Panc1 (cell line): ENCODE results near the gene NAGPA. TPM values are rescaled to one million over a fixed set of nuclear protein-coding genes. Genes with fewer than 3 reads are reported as not detected.

Experiments used
- ATAC-seq: fragments of 200-7000 bp; cut with Tn5 transposase; 2 replicates; pipeline ENCODE4 v1.9.1; 2020; ENCODE audit warnings: mild to moderate bottlenecking, moderate library complexity
- BruUV-seq: library from RNA; stranded (reverse); fragments of 400-500 nt; replicated peaks from 2 replicates; lab custom pipeline; 2021; lab: Mats Ljungman, UMichigan
- CTCF ChIA-PET: fragments of 300-600 bp; sonication (Branson Sonifier 250); formaldehyde crosslinking; loops from one replicate; lab custom pipeline; 2022; ENCODE audit warnings: antibody characterized with exemption; lab: Charles Lee
- POLR2A ChIA-PET: fragments of 300-600 bp; sonication (Branson Sonifier 250); formaldehyde crosslinking; loops from one replicate; lab custom pipeline; 2022; ENCODE audit warnings: antibody characterized with exemption; lab: Charles Lee
- DNase-seq: peaks from one replicate; pipeline ENCODE4 v3.0.0-alpha.2; 2010; ENCODE audit warnings: low read depth, low spot score
- H3K27ac ChIP-seq: 2 replicates; pipeline ENCODE4 v1.5.1; 2011; ENCODE audit warnings: mild to moderate bottlenecking, low read length, inconsistent platforms
- H3K27me3 ChIP-seq: fragments of 200-500 bp; sonication (Bioruptor generic); 2 replicates; pipeline ENCODE4 v1.6.0; 2014; ENCODE audit warnings: low read length, inconsistent platforms; ENCODE audit not compliant: control insufficient read depth, insufficient read depth
- H3K36me3 ChIP-seq: fragments of 200-500 bp; sonication (Bioruptor generic); 2 replicates; pipeline ENCODE4 v1.5.1; 2014; ENCODE audit warnings: inconsistent platforms, mild to moderate bottlenecking, low read length, moderate library complexity; ENCODE audit not compliant: control insufficient read depth, insufficient read depth
- H3K4me1 ChIP-seq: 2 replicates; pipeline ENCODE4 v1.5.1; 2011; ENCODE audit warnings: inconsistent platforms, mild to moderate bottlenecking, low read length, moderate library complexity; ENCODE audit not compliant: control insufficient read depth, insufficient read depth
- H3K4me3 ChIP-seq, 2 experiments: 2 replicates each; pipeline ENCODE4 v1.5.1; 2011 to 2012; ENCODE audit warnings: low read depth in 2 of 2, low read length in 2 of 2, mild to moderate bottlenecking in 2 of 2, inconsistent platforms in 1 of 2, moderate library complexity in 1 of 2
- H3K9me3 ChIP-seq: fragments of 200-500 bp; sonication (Bioruptor generic); 2 replicates; pipeline ENCODE4 v1.5.1; 2014; ENCODE audit warnings: low read depth, mild to moderate bottlenecking, inconsistent platforms, low read length, moderate library complexity; ENCODE audit not compliant: control insufficient read depth, insufficient read depth
- POLR2AphosphoS5 ChIP-seq: IDR thresholded peaks from 2 replicates; pipeline ENCODE4 v1.6.1; 2012; ENCODE audit warnings: mild to moderate bottlenecking, low read depth, low read length, moderate library complexity
- SIN3A ChIP-seq: IDR thresholded peaks from 2 replicates; pipeline ENCODE4 v1.6.1; 2012; ENCODE audit warnings: low read depth, mild to moderate bottlenecking, low read length, moderate library complexity, borderline replicate concordance; ENCODE audit not compliant: insufficient read depth
- TCF7L2 ChIP-seq: IDR thresholded peaks from 2 replicates; pipeline ENCODE4 v1.6.1; 2011; ENCODE audit warnings: mild to moderate bottlenecking, low read depth, low read length, inconsistent platforms
- in situ Hi-C: cut with HindIII; loops from 2 replicates; pipeline ENCODE4 v1.10.0; 2016; ENCODE audit warnings: low sequenced_read_pairs, low pct_unique_long_range_greater_than_20kb
- intact Hi-C: fragments of 100-400 bp; cut with micrococcal nuclease; formaldehyde crosslinking; loops from one replicate; pipeline ENCODE4 v1.10.0; 2022; ENCODE audit not compliant: unreplicated experiment
- total RNA-seq: library from RNA; stranded (reverse); gene quantifications from one replicate; pipeline ENCODE4 v1.2.1, GENCODE V29; 2021; ENCODE audit not compliant: unreplicated experiment
- TF ChIP-seq, protein P1 (sequence below), 2 experiments: IDR thresholded peaks; 2 replicates each; pipeline ENCODE4 v1.6.1; 2011 to 2012; ENCODE audit warnings: low read depth in 2 of 2, control low read depth in 1 of 2, low read length in 1 of 2, mild to moderate bottlenecking in 1 of 2, moderate library complexity in 1 of 2; ENCODE audit not compliant: insufficient read depth in 1 of 2
- TF ChIP-seq, protein P2 (sequence below): fragments of 450-650 bp; IDR thresholded peaks from 2 replicates; pipeline ENCODE4 v1.5.1; 2017; ENCODE audit warnings: mild to moderate bottlenecking

Gene NAGPA
- total RNA-seq, 1 experiment from 2014 or later, result 19.2 TPM

DNA sequence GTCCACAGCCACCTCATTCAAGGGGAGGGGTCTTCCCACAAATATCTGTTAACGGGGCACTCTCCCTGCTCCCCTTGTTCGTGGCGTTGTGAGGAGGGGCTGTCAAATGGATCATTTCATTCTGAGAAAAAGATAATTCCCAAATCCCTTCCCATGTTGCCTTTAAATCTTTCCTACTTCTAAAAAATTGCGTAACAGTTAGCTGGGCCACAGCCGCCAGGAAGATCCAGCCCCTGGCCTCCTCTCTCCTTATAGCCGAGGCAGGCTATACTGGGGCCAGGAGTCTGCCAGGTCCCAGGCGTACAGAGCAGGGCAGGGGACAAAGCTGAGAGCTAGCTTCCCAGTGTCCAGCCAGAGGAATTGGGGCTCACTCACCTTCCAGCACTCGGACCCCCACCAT, 31.6 kb upstream of the NAGPA start:
- in situ Hi-C loops, result no loop called here
- H3K36me3 ChIP-seq, result no peaks in the 10 kb centered on the region
- TF ChIP-seq, protein P1, sequence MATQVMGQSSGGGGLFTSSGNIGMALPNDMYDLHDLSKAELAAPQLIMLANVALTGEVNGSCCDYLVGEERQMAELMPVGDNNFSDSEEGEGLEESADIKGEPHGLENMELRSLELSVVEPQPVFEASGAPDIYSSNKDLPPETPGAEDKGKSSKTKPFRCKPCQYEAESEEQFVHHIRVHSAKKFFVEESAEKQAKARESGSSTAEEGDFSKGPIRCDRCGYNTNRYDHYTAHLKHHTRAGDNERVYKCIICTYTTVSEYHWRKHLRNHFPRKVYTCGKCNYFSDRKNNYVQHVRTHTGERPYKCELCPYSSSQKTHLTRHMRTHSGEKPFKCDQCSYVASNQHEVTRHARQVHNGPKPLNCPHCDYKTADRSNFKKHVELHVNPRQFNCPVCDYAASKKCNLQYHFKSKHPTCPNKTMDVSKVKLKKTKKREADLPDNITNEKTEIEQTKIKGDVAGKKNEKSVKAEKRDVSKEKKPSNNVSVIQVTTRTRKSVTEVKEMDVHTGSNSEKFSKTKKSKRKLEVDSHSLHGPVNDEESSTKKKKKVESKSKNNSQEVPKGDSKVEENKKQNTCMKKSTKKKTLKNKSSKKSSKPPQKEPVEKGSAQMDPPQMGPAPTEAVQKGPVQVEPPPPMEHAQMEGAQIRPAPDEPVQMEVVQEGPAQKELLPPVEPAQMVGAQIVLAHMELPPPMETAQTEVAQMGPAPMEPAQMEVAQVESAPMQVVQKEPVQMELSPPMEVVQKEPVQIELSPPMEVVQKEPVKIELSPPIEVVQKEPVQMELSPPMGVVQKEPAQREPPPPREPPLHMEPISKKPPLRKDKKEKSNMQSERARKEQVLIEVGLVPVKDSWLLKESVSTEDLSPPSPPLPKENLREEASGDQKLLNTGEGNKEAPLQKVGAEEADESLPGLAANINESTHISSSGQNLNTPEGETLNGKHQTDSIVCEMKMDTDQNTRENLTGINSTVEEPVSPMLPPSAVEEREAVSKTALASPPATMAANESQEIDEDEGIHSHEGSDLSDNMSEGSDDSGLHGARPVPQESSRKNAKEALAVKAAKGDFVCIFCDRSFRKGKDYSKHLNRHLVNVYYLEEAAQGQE (IDR thresholded peaks at IDR 0.05; ENCODE audit: insufficient read depth in 1 of 2, low read depth in 2 of 2, low read length in 1 of 2), result no peak
- TF ChIP-seq, protein P2, sequence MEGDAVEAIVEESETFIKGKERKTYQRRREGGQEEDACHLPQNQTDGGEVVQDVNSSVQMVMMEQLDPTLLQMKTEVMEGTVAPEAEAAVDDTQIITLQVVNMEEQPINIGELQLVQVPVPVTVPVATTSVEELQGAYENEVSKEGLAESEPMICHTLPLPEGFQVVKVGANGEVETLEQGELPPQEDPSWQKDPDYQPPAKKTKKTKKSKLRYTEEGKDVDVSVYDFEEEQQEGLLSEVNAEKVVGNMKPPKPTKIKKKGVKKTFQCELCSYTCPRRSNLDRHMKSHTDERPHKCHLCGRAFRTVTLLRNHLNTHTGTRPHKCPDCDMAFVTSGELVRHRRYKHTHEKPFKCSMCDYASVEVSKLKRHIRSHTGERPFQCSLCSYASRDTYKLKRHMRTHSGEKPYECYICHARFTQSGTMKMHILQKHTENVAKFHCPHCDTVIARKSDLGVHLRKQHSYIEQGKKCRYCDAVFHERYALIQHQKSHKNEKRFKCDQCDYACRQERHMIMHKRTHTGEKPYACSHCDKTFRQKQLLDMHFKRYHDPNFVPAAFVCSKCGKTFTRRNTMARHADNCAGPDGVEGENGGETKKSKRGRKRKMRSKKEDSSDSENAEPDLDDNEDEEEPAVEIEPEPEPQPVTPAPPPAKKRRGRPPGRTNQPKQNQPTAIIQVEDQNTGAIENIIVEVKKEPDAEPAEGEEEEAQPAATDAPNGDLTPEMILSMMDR, result no peak
- TF ChIP-seq POLR2AphosphoS5, result no peak
- TF ChIP-seq SIN3A, result no peak
- no peak for TF ChIP-seq TCF7L2
- peak; percentile 30; the same call in 1 of the 2 replicates for ATAC-seq
- no peak overlapping the region for H3K27ac ChIP-seq
- POLR2A ChIA-PET, result interaction anchor here (0.6 kb wide), 1 partner anchor 331 kb away, joined by 3 read pairs; the partner anchor contains the start of genes ANKS3 and DNAAF8
- no peaks in the 10 kb centered on the region for H3K4me1 ChIP-seq
- no TSS peak for BruUV-seq
- CTCF ChIA-PET, result no interaction called here
- no peaks in the 10 kb centered on the region for H3K9me3 ChIP-seq
- no peak for DNase-seq
- H3K4me3 ChIP-seq, result no peak overlapping the region
- H3K27me3 ChIP-seq, result no peaks in the 10 kb centered on the region; the same call in 1 of the 2 replicates
- intact Hi-C loops, result no loop called here

DNA sequence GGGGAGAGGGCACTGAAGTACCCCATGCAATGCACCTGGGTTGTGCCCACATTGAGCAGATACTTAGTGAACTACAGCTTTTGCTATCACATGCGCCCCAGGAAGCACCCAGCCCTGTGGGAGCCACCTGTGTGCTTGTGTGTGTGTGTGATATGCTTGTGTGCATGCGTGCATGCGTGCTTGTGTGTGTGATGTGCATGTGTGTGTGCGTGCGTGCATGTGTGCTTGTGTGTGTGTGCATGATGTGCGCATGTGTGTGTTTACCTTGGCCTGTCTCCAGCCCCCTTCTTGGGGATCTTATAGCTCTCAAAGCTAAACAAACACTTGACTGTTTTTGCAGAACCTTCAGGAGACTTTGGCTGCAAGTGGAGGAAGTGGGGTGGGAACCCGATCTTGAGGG, 31.2 kb upstream of the NAGPA start:
- no peaks in the 10 kb centered on the region for H3K36me3 ChIP-seq
- no peaks in the 10 kb centered on the region; the same call in 1 of the 2 replicates for H3K27me3 ChIP-seq
- TF ChIP-seq, protein P2, result no peak
- ATAC-seq, result no peak
- no peaks in the 10 kb centered on the region for H3K9me3 ChIP-seq
- DNase-seq, result no peak
- intact Hi-C loops, result no loop called here
- ChIA-PET POLR2A (interaction anchor here (0.6 kb wide), 1 partner anchor 331 kb away, joined by 3 read pairs; the partner anchor contains the start of genes ANKS3 and DNAAF8), CTCF (no interaction called here)
- no TSS peak for BruUV-seq
- H3K4me3 ChIP-seq, result no peak overlapping the region
- no peak overlapping the region for H3K27ac ChIP-seq
- in situ Hi-C loops, result no loop called here
- no peaks in the 10 kb centered on the region for H3K4me1 ChIP-seq
